ENCODE data around the gene SGPL1.
A peak's percentile ranks its signal among the peaks of the same experiment; 100 is the strongest.

The SGPL1 gene

GRCh38 chr10:70811881-70812280 lies 3.9 kb upstream of the SGPL1 start:
- no peak for DNase-seq (ENCODE audit: low read depth)

GRCh38 chr10:70812814-70813213 lies 2.9 kb upstream of the SGPL1 start:
- DNase-seq (ENCODE audit: low read depth): no peak

GRCh38 chr10:70814126-70814525 lies 1.6 kb upstream of the SGPL1 start:
- DNase-seq (ENCODE audit: low read depth): no peak

GRCh38 chr10:70816220-70816894 lies 609 bp downstream of the SGPL1 start:
- peak; percentile 23 for DNase-seq (ENCODE audit: low read depth)

- DNase-seq (ENCODE audit: low read depth): no peak
These were observed 5.4 kb downstream of the SGPL1 start for GRCh38 chr10:70820976-70821750.

GRCh38 chr10:70822076-70822820 lies 6.5 kb downstream of the SGPL1 start:
- DNase-seq (ENCODE audit: low read depth): no peak

GRCh38 chr10:70827086-70827757 lies 11.5 kb downstream of the SGPL1 start:
- no peak for DNase-seq (ENCODE audit: low read depth)

GRCh38 chr10:70828923-70829322 lies 13.2 kb downstream of the SGPL1 start:
- DNase-seq (ENCODE audit: low read depth): no peak

- DNase-seq (ENCODE audit: low read depth): no peak
These were observed 13.8 kb downstream of the SGPL1 start for GRCh38 chr10:70829543-70829942.

GRCh38 chr10:70830164-70830563 lies 14.4 kb downstream of the SGPL1 start:
- no peak for DNase-seq (ENCODE audit: low read depth)

GRCh38 chr10:70832221-70832620 lies 16.5 kb downstream of the SGPL1 start:
- DNase-seq (ENCODE audit: low read depth): no peak

GRCh38 chr10:70832852-70833528 lies 17.2 kb downstream of the SGPL1 start:
- DNase-seq (ENCODE audit: low read depth): no peak

GRCh38 chr10:70833601-70834000 lies 17.9 kb downstream of the SGPL1 start:
- DNase-seq (ENCODE audit: low read depth): no peak

GRCh38 chr10:70834021-70834420 lies 18.3 kb downstream of the SGPL1 start:
- no peak for DNase-seq (ENCODE audit: low read depth)

- DNase-seq (ENCODE audit: low read depth): no peak
These were observed 18.8 kb downstream of the SGPL1 start for GRCh38 chr10:70834441-70835151.

GRCh38 chr10:70836319-70836718 lies 20.6 kb downstream of the SGPL1 start:
- DNase-seq (ENCODE audit: low read depth): no peak

GRCh38 chr10:70837660-70838059 lies 21.9 kb downstream of the SGPL1 start:
- no peak for DNase-seq (ENCODE audit: low read depth)

GRCh38 chr10:70838270-70838805 lies 22.6 kb downstream of the SGPL1 start:
- no peak for DNase-seq (ENCODE audit: low read depth)

GRCh38 chr10:70840836-70841235 lies 25.1 kb downstream of the SGPL1 start:
- DNase-seq (ENCODE audit: low read depth): no peak

- DNase-seq (ENCODE audit: low read depth): no peak
These were observed 27.6 kb downstream of the SGPL1 start for GRCh38 chr10:70843333-70843732.

Data from activated T-cell treated with anti-CD3 and anti-CD28 coated beads for 1 hour (primary cell).